ENCODE data around the gene ZDHHC8.

Gene ZDHHC8

DNA sequence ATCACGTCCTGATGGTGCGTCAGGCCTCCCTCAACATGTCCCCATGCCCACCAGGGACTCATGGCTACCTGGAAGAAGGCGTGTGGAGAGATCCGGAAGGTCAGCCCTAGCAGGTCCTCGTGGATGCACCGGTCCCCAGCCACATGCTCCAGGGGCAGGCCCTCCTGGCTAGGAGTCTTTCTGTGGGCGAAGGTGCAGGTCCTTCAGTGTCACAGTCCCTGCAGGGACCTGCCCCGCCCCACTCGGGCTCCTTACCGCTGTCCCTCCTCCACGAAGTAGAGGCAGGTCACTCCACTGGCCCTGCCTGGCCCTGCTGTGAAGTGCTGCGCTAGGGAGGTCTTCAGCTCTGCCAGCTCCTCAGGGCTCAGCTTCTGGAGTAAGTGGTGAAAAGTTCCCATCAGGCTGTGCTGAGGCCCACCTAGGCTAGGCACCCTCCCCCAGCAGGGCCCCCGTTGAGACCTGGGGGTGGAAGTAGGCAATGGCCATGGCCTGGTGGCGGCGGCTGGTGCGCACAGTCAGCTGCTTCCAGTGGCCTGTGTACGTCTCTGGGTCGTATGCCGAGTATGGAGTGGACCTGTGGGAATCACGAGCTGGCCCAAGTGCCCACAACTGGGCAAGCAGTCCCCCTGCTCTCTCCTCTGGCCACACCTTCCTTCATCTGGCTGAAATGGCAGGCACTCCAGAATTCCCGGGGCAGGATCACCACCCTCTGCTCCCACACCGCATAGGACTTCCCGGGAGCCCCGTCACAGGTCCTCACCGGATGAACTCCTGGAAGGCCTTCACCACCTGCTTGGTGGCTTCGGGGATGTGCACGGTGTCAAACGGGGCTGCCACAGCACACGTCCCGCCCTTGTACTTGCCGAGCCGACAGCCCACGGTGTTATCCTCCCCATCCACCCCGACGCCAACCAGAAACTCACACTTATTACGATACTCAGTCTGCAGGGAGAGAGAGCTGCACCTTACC lies 16.8 kb upstream of the ZDHHC8 start:
- Histone ChIP-seq H3K4me1 (ENCODE audit: low read length) (peaks cover 18% of the 10 kb centered on the region), H4K20me1 (ENCODE audit: insufficient read depth, low read length) (peaks cover 10% of the 10 kb centered on the region; the same call in 1 of the 2 replicates), H3K9ac (ENCODE audit: low read length) (no peak overlapping the region), H3K4me2 (ENCODE audit: low read length) (peak overlapping the region; percentile 98), H3K27me3 (ENCODE audit: low read depth, low read length) (no peaks in the 10 kb centered on the region), H3K79me2 (ENCODE audit: low read length) (peaks cover 58% of the 10 kb centered on the region), H3K4me3 (ENCODE audit: low read length) (peak overlapping the region; percentile 94; the same call in 1 of the 2 replicates), H2AFZ (ENCODE audit: low read depth, low read length) (no peak overlapping the region), H3K36me3 (replicated peaks; ENCODE audit: low read depth, low read length) (peaks cover 73% of the 10 kb centered on the region), H3K27ac (ENCODE audit: low read length) (no peak overlapping the region), H3K9me3 (ENCODE audit: insufficient read depth, low read length) (no peaks in the 10 kb centered on the region)
- TF ChIP-seq, protein P1, sequence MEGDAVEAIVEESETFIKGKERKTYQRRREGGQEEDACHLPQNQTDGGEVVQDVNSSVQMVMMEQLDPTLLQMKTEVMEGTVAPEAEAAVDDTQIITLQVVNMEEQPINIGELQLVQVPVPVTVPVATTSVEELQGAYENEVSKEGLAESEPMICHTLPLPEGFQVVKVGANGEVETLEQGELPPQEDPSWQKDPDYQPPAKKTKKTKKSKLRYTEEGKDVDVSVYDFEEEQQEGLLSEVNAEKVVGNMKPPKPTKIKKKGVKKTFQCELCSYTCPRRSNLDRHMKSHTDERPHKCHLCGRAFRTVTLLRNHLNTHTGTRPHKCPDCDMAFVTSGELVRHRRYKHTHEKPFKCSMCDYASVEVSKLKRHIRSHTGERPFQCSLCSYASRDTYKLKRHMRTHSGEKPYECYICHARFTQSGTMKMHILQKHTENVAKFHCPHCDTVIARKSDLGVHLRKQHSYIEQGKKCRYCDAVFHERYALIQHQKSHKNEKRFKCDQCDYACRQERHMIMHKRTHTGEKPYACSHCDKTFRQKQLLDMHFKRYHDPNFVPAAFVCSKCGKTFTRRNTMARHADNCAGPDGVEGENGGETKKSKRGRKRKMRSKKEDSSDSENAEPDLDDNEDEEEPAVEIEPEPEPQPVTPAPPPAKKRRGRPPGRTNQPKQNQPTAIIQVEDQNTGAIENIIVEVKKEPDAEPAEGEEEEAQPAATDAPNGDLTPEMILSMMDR (IDR thresholded peaks at IDR 0.05; ENCODE audit: low read depth, low read length): no peak
- no peak for TF ChIP-seq EZH2phosphoT487 (IDR thresholded peaks at IDR 0.05; ENCODE audit: low read depth)

DNA sequence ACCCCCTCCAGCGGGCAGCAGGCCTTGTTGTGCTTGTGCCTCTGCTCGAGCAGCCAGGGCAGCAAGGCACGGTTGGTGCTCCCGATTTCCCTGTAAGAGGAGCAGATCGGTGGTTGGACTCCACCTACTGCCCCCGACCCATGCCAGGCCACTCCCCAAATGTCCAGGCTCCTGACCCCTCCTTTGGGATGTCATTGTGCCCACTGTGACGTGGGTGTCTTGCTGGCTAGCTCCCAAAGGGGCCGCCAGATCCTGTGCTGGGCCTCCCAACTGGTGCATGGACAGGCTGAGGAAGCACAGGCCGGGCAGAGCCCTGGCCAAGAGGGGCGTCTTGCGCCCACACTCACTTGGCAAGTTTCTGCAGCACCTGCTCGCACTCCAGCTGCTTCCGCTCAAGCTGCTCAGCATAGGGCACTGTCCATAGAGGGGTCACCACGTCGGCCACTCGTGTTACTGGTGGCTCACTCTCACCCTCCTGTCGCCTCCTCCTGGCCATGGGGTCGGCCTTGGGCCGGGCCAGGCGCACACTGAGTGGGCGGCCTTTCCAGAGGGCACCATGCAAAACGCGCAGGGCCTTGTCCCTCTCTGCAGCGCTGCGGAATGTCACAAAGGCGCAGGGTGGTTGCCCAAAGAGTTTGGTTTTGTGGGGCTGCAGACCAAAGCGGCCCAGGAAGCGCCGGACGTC lies 15.8 kb upstream of the ZDHHC8 start, which contains the start of gene RANBP1:
Gene RANBP1, plus strand, starts transcription at position 414 of the 685 bp plus-strand sequence. Its CDS starts 81 bp downstream, at position 495.
- H3K27ac ChIP-seq (ENCODE audit: low read length): peak within 1 kb of the TSS; percentile 68
- no peak for TF ChIP-seq EZH2phosphoT487 (IDR thresholded peaks at IDR 0.05; ENCODE audit: low read depth)
- TF ChIP-seq, protein P1 (IDR thresholded peaks at IDR 0.05; ENCODE audit: low read depth, low read length): no peak
- H3K79me2 ChIP-seq (ENCODE audit: low read length): peaks cover 68% of the 10 kb centered on the region

GRCh38 chr22:20116376-20116950 lies 15.1 kb upstream of the ZDHHC8 start:
- H3K4me1 ChIP-seq (ENCODE audit: low read length): peaks cover 18% of the 10 kb centered on the region
- no peaks in the 10 kb centered on the region for H3K9me3 ChIP-seq (ENCODE audit: insufficient read depth, low read length)
- H3K79me2 ChIP-seq (ENCODE audit: low read length): peaks cover 75% of the 10 kb centered on the region
- peak overlapping the region; percentile 94 for H3K9ac ChIP-seq (ENCODE audit: low read length)
- H3K4me2 ChIP-seq (ENCODE audit: low read length): peak overlapping the region; percentile 98
- no peaks in the 10 kb centered on the region for H3K27me3 ChIP-seq (ENCODE audit: low read depth, low read length)
- H2AFZ ChIP-seq (ENCODE audit: low read depth, low read length): 0 out of 2 replicates have a peak overlapping the region, but pooled peaks have one; percentile 43
- peak overlapping the region; percentile 94 for H3K4me3 ChIP-seq (ENCODE audit: low read length)
- peaks cover 18% of the 10 kb centered on the region for H4K20me1 ChIP-seq (ENCODE audit: insufficient read depth, low read length)
- peak overlapping the region; percentile 68 for H3K27ac ChIP-seq (ENCODE audit: low read length)
- H3K36me3 ChIP-seq (replicated peaks; ENCODE audit: low read depth, low read length): peaks cover 71% of the 10 kb centered on the region
- TF ChIP-seq EZH2phosphoT487 (IDR thresholded peaks at IDR 0.05; ENCODE audit: low read depth): no peak
- TF ChIP-seq, protein P1 (IDR thresholded peaks at IDR 0.05; ENCODE audit: low read depth, low read length): no peak

More for the DNA sequence above, 15.8 kb upstream of the ZDHHC8 start, which contains the start of gene RANBP1:
- Histone ChIP-seq H3K4me2 (ENCODE audit: low read length) (peak within 1 kb of the TSS; percentile 98), H2AFZ (ENCODE audit: low read depth, low read length) (0 out of 2 replicates have a peak within 1 kb of the TSS, but pooled peaks have one; percentile 43), H3K27me3 (ENCODE audit: low read depth, low read length) (no peaks in the 10 kb centered on the region), H3K4me3 (ENCODE audit: low read length) (peak within 1 kb of the TSS; percentile 94), H3K9ac (ENCODE audit: low read length) (peak within 1 kb of the TSS; percentile 94), H3K4me1 (ENCODE audit: low read length) (peaks cover 18% of the 10 kb centered on the region), H3K36me3 (replicated peaks; ENCODE audit: low read depth, low read length) (peaks cover 73% of the 10 kb centered on the region), H3K9me3 (ENCODE audit: insufficient read depth, low read length) (no peaks in the 10 kb centered on the region), H4K20me1 (ENCODE audit: insufficient read depth, low read length) (peaks cover 16% of the 10 kb centered on the region)

Measured in OCI-LY3 (cell line).